HEK293 (cell line): Measurements from ENCODE around the gene NHLRC3.

Experiments
- BCL11B ChIP-seq: fragments of 450-650 bp; formaldehyde crosslinking; IDR thresholded peaks from 2 replicates; pipeline ENCODE4 v1.5.1; 2016; ENCODE audit warnings: low read depth, missing biosample characterization, missing genetic modification characterization
- CTCF ChIP-seq: fragments of 450-650 bp; formaldehyde crosslinking; IDR thresholded peaks from 2 replicates; pipeline ENCODE4 v1.5.1; 2016; ENCODE audit warnings: missing biosample characterization, missing genetic modification characterization
- INSM2 ChIP-seq: fragments of 450-650 bp; formaldehyde crosslinking; IDR thresholded peaks from 2 replicates; pipeline ENCODE4 v1.5.1; 2016; ENCODE audit warnings: missing biosample characterization, missing genetic modification characterization
- YY1 ChIP-seq: fragments of 450-650 bp; formaldehyde crosslinking; IDR thresholded peaks from 2 replicates; pipeline ENCODE4 v1.5.1; 2018; ENCODE audit warnings: missing biosample characterization, missing genetic modification characterization
- ZNF223 ChIP-seq: fragments of 450-650 bp; formaldehyde crosslinking; IDR thresholded peaks from 2 replicates; pipeline ENCODE4 v1.5.1; 2016; ENCODE audit warnings: missing biosample characterization, missing genetic modification characterization
- ZNF311 ChIP-seq: fragments of 450-650 bp; formaldehyde crosslinking; IDR thresholded peaks from 2 replicates; pipeline ENCODE4 v1.5.1; 2017; ENCODE audit warnings: missing biosample characterization, missing genetic modification characterization, borderline replicate concordance
- ZNF362 ChIP-seq: fragments of 450-650 bp; formaldehyde crosslinking; IDR thresholded peaks from 2 replicates; pipeline ENCODE4 v1.5.1; 2016; ENCODE audit warnings: missing biosample characterization, missing genetic modification characterization
- ZNF426 ChIP-seq: fragments of 450-650 bp; formaldehyde crosslinking; IDR thresholded peaks from 2 replicates; pipeline ENCODE4 v1.5.1; 2017; ENCODE audit warnings: missing biosample characterization, missing genetic modification characterization, mild to moderate bottlenecking, inconsistent platforms, moderate library complexity
- ZNF433 ChIP-seq: fragments of 450-650 bp; formaldehyde crosslinking; IDR thresholded peaks from 2 replicates; pipeline ENCODE4 v1.5.1; 2016; ENCODE audit warnings: missing biosample characterization, missing genetic modification characterization, low read depth
- TF ChIP-seq, protein P1 (sequence below): sonication (generic); formaldehyde crosslinking; IDR thresholded peaks from 2 replicates; pipeline ENCODE4 v1.8.1; 2022; ENCODE audit warnings: mild to moderate bottlenecking, moderate library complexity, missing genetic modification reagents

- TF ChIP-seq CTCF (tag by site-specific recombination) (no peak), INSM2 (tag by site-specific recombination) (no peak), YY1 (no peak), ZNF362 (tag by site-specific recombination) (no peak), ZNF223 (tag by site-specific recombination) (no peak), ZNF433 (tag by site-specific recombination) (no peak), BCL11B (tag by site-specific recombination) (no peak), ZNF426 (tag by site-specific recombination) (no peak), ZNF311 (no peak)
- TF ChIP-seq, protein P1, sequence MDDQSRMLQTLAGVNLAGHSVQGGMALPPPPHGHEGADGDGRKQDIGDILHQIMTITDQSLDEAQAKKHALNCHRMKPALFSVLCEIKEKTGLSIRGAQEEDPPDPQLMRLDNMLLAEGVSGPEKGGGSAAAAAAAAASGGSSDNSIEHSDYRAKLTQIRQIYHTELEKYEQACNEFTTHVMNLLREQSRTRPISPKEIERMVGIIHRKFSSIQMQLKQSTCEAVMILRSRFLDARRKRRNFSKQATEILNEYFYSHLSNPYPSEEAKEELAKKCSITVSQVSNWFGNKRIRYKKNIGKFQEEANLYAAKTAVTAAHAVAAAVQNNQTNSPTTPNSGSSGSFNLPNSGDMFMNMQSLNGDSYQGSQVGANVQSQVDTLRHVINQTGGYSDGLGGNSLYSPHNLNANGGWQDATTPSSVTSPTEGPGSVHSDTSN (CRISPR knock-in tag): no peak
These were observed 6.3 kb downstream of the NHLRC3 start for GRCh38 chr13:39044536-39044935.
